Calu3 (cell line): Measurements from ENCODE around the gene LRP2BP. TPM values are rescaled to one million over a fixed set of nuclear protein-coding genes. Genes with fewer than 3 reads are reported as not detected.

ENCODE experiments used
- BruUV-seq: library from RNA; stranded (reverse); fragments of 400-500 nt; replicated peaks from 2 replicates; lab custom pipeline; 2021; lab: Mats Ljungman, UMichigan
- CTCF ChIA-PET: fragments of 300-600 bp; sonication (Branson Sonifier 250); formaldehyde crosslinking; loops from one replicate; lab custom pipeline; 2022; ENCODE audit warnings: antibody characterized with exemption; lab: Charles Lee
- DNase-seq: peaks from one replicate; pipeline ENCODE4 v3.0.0; 2022
- H3K27ac Mint-ChIP-seq: one replicate; pipeline ENCODE4 v1.8.0; 2022; ENCODE audit warnings: mixed read lengths; ENCODE audit not compliant: unreplicated experiment
- H3K27me3 Mint-ChIP-seq: one replicate; pipeline ENCODE4 v1.8.0; 2022; ENCODE audit warnings: mixed read lengths; ENCODE audit not compliant: unreplicated experiment
- H3K36me3 Mint-ChIP-seq: one replicate; pipeline ENCODE4 v1.8.0; 2022; ENCODE audit warnings: mild to moderate bottlenecking, moderate library complexity, mixed read lengths; ENCODE audit not compliant: insufficient read depth, unreplicated experiment
- H3K4me1 Mint-ChIP-seq: one replicate; pipeline ENCODE4 v1.8.0; 2022; ENCODE audit warnings: mild to moderate bottlenecking, low read depth, mixed read lengths; ENCODE audit not compliant: unreplicated experiment
- H3K4me3 Mint-ChIP-seq: one replicate; pipeline ENCODE4 v1.8.0; 2022; ENCODE audit warnings: mild to moderate bottlenecking, low read depth, moderate library complexity, mixed read lengths; ENCODE audit not compliant: unreplicated experiment
- H3K9me3 Mint-ChIP-seq: one replicate; pipeline ENCODE4 v1.8.0; 2022; ENCODE audit warnings: low read depth, mixed read lengths; ENCODE audit not compliant: unreplicated experiment
- CTCF ChIP-seq: fragments of 200-600 bp; IDR thresholded peaks from one replicate; pipeline ENCODE4 v1.8.0; 2022; ENCODE audit warnings: antibody characterized with exemption; ENCODE audit not compliant: unreplicated experiment
- intact Hi-C: fragments of 100-400 bp; cut with micrococcal nuclease; formaldehyde crosslinking; loops from one replicate; pipeline ENCODE4 v1.10.0; 2022; ENCODE audit not compliant: unreplicated experiment
- total RNA-seq: library from RNA; stranded (reverse); gene quantifications from 2 replicates; pipeline ENCODE4 v1.2.3, GENCODE V29; 2022

Gene LRP2BP
- total RNA-seq, 1 experiment from 2014 or later: 0.47 TPM

DNA sequence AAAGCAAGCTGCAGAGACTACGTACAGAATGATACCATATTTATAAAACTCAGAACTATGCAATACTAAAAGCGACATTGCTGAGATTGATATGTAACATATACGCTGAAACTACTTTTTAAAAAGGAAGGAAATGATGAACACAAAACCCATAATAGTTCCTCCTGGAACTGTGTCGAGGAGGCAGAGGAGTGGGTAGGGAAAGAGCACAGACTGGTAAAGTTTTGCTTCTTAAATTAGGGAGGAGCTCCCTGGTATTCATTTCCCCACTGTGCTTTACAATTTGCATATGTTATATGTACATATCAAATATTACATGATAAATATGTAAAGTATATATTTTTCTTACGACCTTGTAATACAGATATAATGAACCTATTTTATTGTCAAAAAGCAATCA lies 16.1 kb upstream of the LRP2BP start:
- intact Hi-C loops: no loop called here
- H3K4me1 Mint-ChIP-seq: no peaks in the 10 kb centered on the region
- BruUV-seq: no TSS peak
- no peak for TF ChIP-seq CTCF
- H3K36me3 Mint-ChIP-seq: peaks cover 5% of the 10 kb centered on the region
- H3K9me3 Mint-ChIP-seq: peaks cover 3% of the 10 kb centered on the region
- no peaks in the 10 kb centered on the region for H3K27me3 Mint-ChIP-seq
- CTCF ChIA-PET: no interaction called here
- H3K27ac Mint-ChIP-seq: no peak overlapping the region
- H3K4me3 Mint-ChIP-seq: no peak overlapping the region
- no peak for DNase-seq

DNA sequence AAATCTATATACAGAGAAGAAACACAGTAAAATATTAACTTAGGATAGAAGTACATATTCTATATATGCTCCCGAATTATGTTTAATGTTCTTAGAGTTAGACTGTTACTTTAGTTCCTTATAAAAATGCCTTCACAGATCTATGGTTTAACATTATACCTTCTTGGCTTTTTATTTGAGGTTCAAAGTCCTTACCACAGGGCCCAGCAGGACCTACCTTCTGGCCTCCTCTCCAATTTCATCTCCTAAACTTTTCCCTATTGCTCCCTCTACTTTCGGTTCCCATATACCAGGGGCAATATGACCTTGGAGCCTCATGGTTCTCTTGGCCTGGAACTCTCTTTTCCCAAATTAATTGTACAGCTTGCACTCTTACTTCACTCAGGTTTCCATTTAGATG lies 12.7 kb upstream of the LRP2BP start:
- CTCF ChIA-PET: no interaction called here
- intact Hi-C loops: no loop called here
- H3K36me3 Mint-ChIP-seq: peaks cover 13% of the 10 kb centered on the region
- H3K4me1 Mint-ChIP-seq: no peaks in the 10 kb centered on the region
- peaks cover 3% of the 10 kb centered on the region for H3K9me3 Mint-ChIP-seq
- H3K27ac Mint-ChIP-seq: no peak overlapping the region
- no peaks in the 10 kb centered on the region for H3K27me3 Mint-ChIP-seq
- no peak for DNase-seq
- no TSS peak for BruUV-seq
- TF ChIP-seq CTCF: no peak
- no peak overlapping the region for H3K4me3 Mint-ChIP-seq

- no peak for DNase-seq
- no peak overlapping the region for H3K4me3 Mint-ChIP-seq
- H3K36me3 Mint-ChIP-seq: peaks cover 19% of the 10 kb centered on the region
- peaks cover 3% of the 10 kb centered on the region for H3K9me3 Mint-ChIP-seq
- CTCF ChIA-PET: interaction anchor here (0.6 kb wide), 1 partner anchor 107 kb away, joined by 3 read pairs; no protein-coding TSS in a partner anchor
- H3K27me3 Mint-ChIP-seq: no peaks in the 10 kb centered on the region
- intact Hi-C loops: no loop called here
- H3K4me1 Mint-ChIP-seq: no peaks in the 10 kb centered on the region
- BruUV-seq: no TSS peak
- no peak overlapping the region for H3K27ac Mint-ChIP-seq
- no peak for TF ChIP-seq CTCF
Measured at GRCh38 chr4:185405296-185405999, 9.7 kb upstream of the LRP2BP start.

DNA sequence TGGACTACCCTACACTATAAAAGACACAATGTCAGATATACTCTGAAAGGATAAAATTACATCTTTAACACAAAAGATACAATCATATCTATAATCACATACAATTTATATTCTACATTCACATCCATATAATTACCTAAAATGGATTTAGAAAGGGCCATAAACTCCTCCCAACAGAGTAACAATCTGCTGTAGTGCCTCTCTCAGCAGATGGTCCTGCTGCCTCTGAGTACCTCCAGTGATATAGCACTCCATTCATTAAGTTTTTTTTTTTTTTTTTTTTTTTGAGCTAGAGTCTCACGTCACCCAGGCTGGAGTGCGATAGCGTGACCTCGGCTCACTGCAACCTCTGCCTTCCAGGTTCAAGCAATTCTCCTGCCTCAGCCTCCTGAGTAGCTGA lies 8.3 kb upstream of the LRP2BP start:
- H3K9me3 Mint-ChIP-seq: no peaks in the 10 kb centered on the region
- H3K4me3 Mint-ChIP-seq: no peak overlapping the region
- H3K4me1 Mint-ChIP-seq: no peaks in the 10 kb centered on the region

More for the DNA sequence above, 8.3 kb upstream of the LRP2BP start:
- BruUV-seq: no TSS peak
- Mint-ChIP-seq H3K27me3 (no peaks in the 10 kb centered on the region), H3K27ac (no peak overlapping the region), H3K36me3 (peaks cover 14% of the 10 kb centered on the region)
- TF ChIP-seq CTCF: no peak
- no peak for DNase-seq
- intact Hi-C loops: no loop called here
- CTCF ChIA-PET: no interaction called here
